Gastrocnemius medialis (tissue), 4 donors: ENCODE data around the gene FOSB. TPM values are rescaled to one million over a fixed set of nuclear protein-coding genes. Genes with fewer than 3 reads are reported as not detected.
"Not testable (repeated sequence)": the region's sequence is repeated elsewhere in the genome, so short reads cannot be mapped to it uniquely, and the experiment has no call there.

Experiments
- ATAC-seq, 2 donors: fragments of 150-250 bp; one replicate each; pipeline ENCODE4 v1.9.1; 2016
- DNase-seq, 2 donors: peaks; one replicate each; pipeline ENCODE4 v3.0.0-alpha.2; 2019
- H3K27ac ChIP-seq, 4 donors: fragments of 200-600 bp; sonication (generic); 1 replicate in 1 of 4; 2 replicates in 3 of 4; pipeline ENCODE4 v1.5.1; 2016 to 2018; ENCODE audit warnings: mild to moderate bottlenecking in 2 of 4, moderate library complexity in 1 of 4
- H3K27me3 ChIP-seq, 3 donors: fragments of 200-600 bp; sonication (generic) in 2 of 3; 1 replicate in 1 of 3; 2 replicates in 2 of 3; pipeline versions ENCODE4 v1.5.1 to v1.6.0; 2016 to 2019; ENCODE audit warnings: mild to moderate bottlenecking in 1 of 3, moderate library complexity in 1 of 3
- H3K36me3 ChIP-seq, 2 donors: fragments of 200-600 bp; sonication (generic) in 1 of 2; one replicate each; pipeline ENCODE4 v1.5.1; 2017 to 2018
- H3K4me1 ChIP-seq, 2 donors: fragments of 200-600 bp; sonication (generic) in 1 of 2; one replicate each; pipeline ENCODE4 v1.5.1; 2016 to 2017; ENCODE audit warnings: mild to moderate bottlenecking in 2 of 2
- H3K4me3 ChIP-seq, 4 donors: fragments of 200-600 bp; sonication (generic) in 3 of 4; 1 replicate in 1 of 4; 2 replicates in 3 of 4; pipeline ENCODE4 v1.5.1; 2016 to 2019; ENCODE audit warnings: mild to moderate bottlenecking in 2 of 4
- H3K9me3 ChIP-seq, 3 donors: fragments of 200-600 bp; sonication (generic) in 2 of 3; 1 replicate in 1 of 3; 2 replicates in 2 of 3; pipeline ENCODE4 v1.5.1; 2016 to 2019
- CTCF ChIP-seq, 5 experiments: fragments of 450-650 bp in 3 of 5; fragments of 200-600 bp in 2 of 5; sonication (generic) in 2 of 5; IDR thresholded peaks in 4 of 5; conservative IDR thresholded peaks in 1 of 5; 1 replicate in 4 of 5; 2 replicates in 1 of 5; pipeline ENCODE4 v1.5.1; 2016 to 2019; ENCODE audit warnings: antibody characterized with exemption in 5 of 5, mild to moderate bottlenecking in 3 of 5, moderate library complexity in 3 of 5
- POLR2A ChIP-seq, 2 donors: fragments of 450-650 bp; IDR thresholded peaks; one replicate each; pipeline ENCODE4 v1.6.1; 2017; ENCODE audit warnings: antibody characterized with exemption in 2 of 2, mild to moderate bottlenecking in 2 of 2, moderate library complexity in 2 of 2
- in situ Hi-C, 4 donors: fragments of 200-750 bp; cut with MboI; loops; one replicate each; pipeline versions ENCODE4 v1.15.0 to v1.8.0; 2017; ENCODE audit warnings: low sequenced_read_pairs in 4 of 4
- intact Hi-C: fragments of 100-400 bp; cut with DNase I; formaldehyde crosslinking; loops from one replicate; pipeline ENCODE4 v1.15.1; 2023; ENCODE audit warnings: low total_unique reads
- total RNA-seq, 4 donors: library from RNA; depleted of rRNA; stranded (reverse); fragments of >200 nt; gene quantifications; one replicate each; pipeline versions ENCODE4 v1.1.0 to v1.2.3, GENCODE V29; 2016

Gene FOSB
- total RNA-seq, 4 donors from 2014 or later, result 0.17 to 1.8 (median 1.6) TPM; not detected in 1

DNA sequence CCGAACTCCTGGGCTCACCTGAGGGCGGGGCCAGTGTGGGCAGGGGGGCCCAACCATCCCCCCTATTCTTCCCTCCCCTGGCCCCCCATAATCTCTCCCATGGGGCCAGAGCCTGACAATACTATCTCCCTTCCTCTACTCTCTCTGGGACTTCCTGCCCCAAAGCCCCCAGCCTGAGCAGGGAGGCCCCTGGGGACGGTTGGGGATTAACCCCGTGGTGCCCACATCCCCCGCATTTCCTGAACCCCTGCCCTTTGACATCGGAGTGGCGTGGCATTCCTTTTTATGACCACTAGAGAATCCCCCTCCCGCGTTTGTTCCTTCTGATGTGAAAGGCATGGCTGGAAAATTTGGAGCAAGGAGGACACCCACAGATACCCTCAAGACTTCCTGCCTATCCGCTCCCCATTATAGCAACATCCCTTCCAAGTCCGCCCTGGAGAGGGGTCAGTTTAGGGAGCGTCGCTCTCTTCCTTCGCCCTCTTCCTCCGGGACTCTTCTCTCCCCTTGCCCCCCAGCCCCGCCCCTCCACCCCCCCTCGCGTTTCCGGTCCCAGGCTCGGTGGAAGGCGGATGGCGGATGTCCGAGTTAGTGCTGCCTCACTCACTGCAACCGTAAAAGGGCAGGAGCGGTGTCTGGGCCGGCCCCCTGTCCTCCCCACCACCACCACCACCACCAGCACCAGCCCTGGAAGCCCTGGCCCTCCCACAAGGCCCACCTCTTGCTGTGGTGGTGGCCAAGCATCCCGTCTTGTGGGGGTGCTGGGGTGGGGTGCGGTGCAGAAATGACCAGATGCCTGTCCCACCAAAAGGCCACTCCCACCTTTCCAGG lies 41.3 kb downstream of the FOSB start:
- intact Hi-C loops (no loop called here), in situ Hi-C loops (no loop called here)
- peaks cover 23 to 35% of the 10 kb centered on the region in 2 donors for H3K4me1 ChIP-seq

DNA sequence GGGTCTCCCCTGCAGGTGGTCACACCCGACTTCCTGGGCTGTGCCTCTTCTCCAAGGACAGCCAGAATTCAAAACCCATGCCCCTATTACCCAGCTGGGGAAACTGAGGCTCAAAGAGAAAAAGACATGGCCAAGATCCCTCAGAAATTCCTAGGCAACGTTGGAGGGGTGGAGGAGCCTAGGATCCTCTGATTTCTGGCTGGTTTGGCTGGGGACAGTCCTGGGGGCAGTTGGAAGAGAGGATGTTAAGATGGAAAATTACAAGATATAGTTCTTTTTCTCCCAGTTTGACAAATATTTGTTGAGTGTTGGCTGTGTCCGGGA lies 41.9 kb downstream of the FOSB start:
- ATAC-seq, result no peak
- no peak for DNase-seq
- TF ChIP-seq CTCF (IDR thresholded peaks at IDR 0.05 in 4 of 5, conservative IDR thresholded peaks at IDR 0.05 in 1 of 5) (no peak), POLR2A (IDR thresholded peaks at IDR 0.05) (no peak)
- Histone ChIP-seq H3K36me3 (no peaks in the 10 kb centered on the region), H3K27me3 (no peaks in the 10 kb centered on the region), H3K4me3 (peak overlapping the region; percentile 84 to 91 (median 88)), H3K9me3 (no peaks in the 10 kb centered on the region), H3K4me1 (peaks cover 26 to 41% of the 10 kb centered on the region in 2 donors), H3K27ac (peak overlapping the region; percentile 90 to 96 (median 94))
- intact Hi-C loops (no loop called here), in situ Hi-C loops (no loop called here)

More for the DNA sequence above, 41.3 kb downstream of the FOSB start:
- Histone ChIP-seq H3K4me3 (peak overlapping the region; percentile 84 to 91 (median 88)), H3K27ac (peak overlapping the region; percentile 90 to 96 (median 94)), H3K27me3 (no peaks in the 10 kb centered on the region), H3K9me3 (no peaks in the 10 kb centered on the region), H3K36me3 (no peaks in the 10 kb centered on the region)
- ATAC-seq (no peak), DNase-seq (peak; percentile 43 to 61)
- peak in 2 of 5 experiments; percentile 20 to 24 for TF ChIP-seq CTCF (IDR thresholded peaks at IDR 0.05 in 4 of 5, conservative IDR thresholded peaks at IDR 0.05 in 1 of 5)
- peak; percentile 29 to 33 for TF ChIP-seq POLR2A (IDR thresholded peaks at IDR 0.05)

GRCh38 chr19:45510352-45510751 lies 42.6 kb downstream of the FOSB start:
- ATAC-seq, in situ Hi-C loops, DNase-seq, intact Hi-C loops, H3K36me3 ChIP-seq, H3K27me3 ChIP-seq, H3K9me3 ChIP-seq: not testable (repeated sequence)
- Histone ChIP-seq H3K4me3 (peak overlapping the region in 1 of 4 donors; percentile 91), H3K27ac (peak overlapping the region; percentile 90 to 96 (median 94)), H3K4me1 (peaks cover 26 to 48% of the 10 kb centered on the region in 2 donors)

- in situ Hi-C loops, result no loop called here
- H3K4me1 ChIP-seq, result peaks cover 23 to 50% of the 10 kb centered on the region in 2 donors
- peak overlapping the region in 2 of 4 donors; percentile 21 to 96 for H3K27ac ChIP-seq
These were observed 43.3 kb downstream of the FOSB start for GRCh38 chr19:45511074-45511473.

More at GRCh38 chr19:45511074-45511473, 43.3 kb downstream of the FOSB start:
- ATAC-seq, result no peak
- Histone ChIP-seq H3K36me3 (no peaks in the 10 kb centered on the region), H3K4me3 (no peak overlapping the region), H3K9me3 (no peaks in the 10 kb centered on the region), H3K27me3 (no peaks in the 10 kb centered on the region)
- DNase-seq, result no peak
- intact Hi-C loops, result no loop called here
- TF ChIP-seq CTCF (IDR thresholded peaks at IDR 0.05 in 4 of 5, conservative IDR thresholded peaks at IDR 0.05 in 1 of 5) (no peak), POLR2A (IDR thresholded peaks at IDR 0.05) (no peak)
